SU-DHL-6 (cell line): Measurements from ENCODE around the gene PHACTR1.

Experiments
- EZH2phosphoT487 ChIP-seq: fragments of 200-600 bp; sonication (generic), shearing (Covaris generic); conservative IDR thresholded peaks from 2 replicates; pipeline ENCODE4 v1.6.1; 2018; ENCODE audit warnings: mild to moderate bottlenecking, antibody characterized with exemption, low read length, moderate library complexity, mixed read lengths
- TF ChIP-seq, protein P1 (sequence below): fragments of 200-600 bp; sonication (generic); IDR thresholded peaks from one replicate; pipeline ENCODE4 v1.5.1; 2017; ENCODE audit warnings: antibody characterized with exemption, mild to moderate bottlenecking, low read length, moderate library complexity; ENCODE audit not compliant: insufficient read depth, poor library complexity, severe bottlenecking

- TF ChIP-seq, protein P1, sequence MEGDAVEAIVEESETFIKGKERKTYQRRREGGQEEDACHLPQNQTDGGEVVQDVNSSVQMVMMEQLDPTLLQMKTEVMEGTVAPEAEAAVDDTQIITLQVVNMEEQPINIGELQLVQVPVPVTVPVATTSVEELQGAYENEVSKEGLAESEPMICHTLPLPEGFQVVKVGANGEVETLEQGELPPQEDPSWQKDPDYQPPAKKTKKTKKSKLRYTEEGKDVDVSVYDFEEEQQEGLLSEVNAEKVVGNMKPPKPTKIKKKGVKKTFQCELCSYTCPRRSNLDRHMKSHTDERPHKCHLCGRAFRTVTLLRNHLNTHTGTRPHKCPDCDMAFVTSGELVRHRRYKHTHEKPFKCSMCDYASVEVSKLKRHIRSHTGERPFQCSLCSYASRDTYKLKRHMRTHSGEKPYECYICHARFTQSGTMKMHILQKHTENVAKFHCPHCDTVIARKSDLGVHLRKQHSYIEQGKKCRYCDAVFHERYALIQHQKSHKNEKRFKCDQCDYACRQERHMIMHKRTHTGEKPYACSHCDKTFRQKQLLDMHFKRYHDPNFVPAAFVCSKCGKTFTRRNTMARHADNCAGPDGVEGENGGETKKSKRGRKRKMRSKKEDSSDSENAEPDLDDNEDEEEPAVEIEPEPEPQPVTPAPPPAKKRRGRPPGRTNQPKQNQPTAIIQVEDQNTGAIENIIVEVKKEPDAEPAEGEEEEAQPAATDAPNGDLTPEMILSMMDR: no peak
- no peak for TF ChIP-seq EZH2phosphoT487
Measured at GRCh38 chr6:13165502-13166172, 449.1 kb downstream of the PHACTR1 start.
